A673 (cell line): ENCODE measurements around the gene FGF18. TPM values are rescaled to one million over a fixed set of nuclear protein-coding genes. Genes with fewer than 3 reads are reported as not detected.

Experiments
- BruUV-seq: library from RNA; stranded (reverse); fragments of 400-500 nt; replicated peaks from 2 replicates; lab custom pipeline; 2021; lab: Mats Ljungman, UMichigan
- CTCF ChIA-PET: fragments of 300-600 bp; sonication (Branson Sonifier 250); formaldehyde crosslinking; loops from one replicate; lab custom pipeline; 2022; ENCODE audit warnings: antibody characterized with exemption; lab: Charles Lee
- POLR2A ChIA-PET: fragments of 300-600 bp; sonication (Branson Sonifier 250); formaldehyde crosslinking; loops from one replicate; lab custom pipeline; 2022; ENCODE audit warnings: antibody characterized with exemption; ENCODE audit not compliant: low non-redundant PET; lab: Charles Lee
- DNase-seq: peaks from one replicate; pipeline ENCODE4 v3.0.0-alpha.2; 2015; ENCODE audit warnings: low spot score
- H3K27ac ChIP-seq: fragments of 200-600 bp; sonication (generic); 2 replicates; pipeline ENCODE4 v1.5.1; 2016; ENCODE audit warnings: mixed run types, low read depth, mild to moderate bottlenecking, mixed read lengths, antibody characterized with exemption, low read length; ENCODE audit not compliant: poor library complexity, severe bottlenecking
- H3K27me3 ChIP-seq: fragments of 200-600 bp; sonication (generic); replicated peaks from 2 replicates; pipeline ENCODE4 v1.6.1; 2017; ENCODE audit warnings: mixed run types, low read depth, mild to moderate bottlenecking, mixed read lengths, antibody characterized with exemption, low read length; ENCODE audit not compliant: insufficient read depth, poor library complexity
- H3K36me3 ChIP-seq: fragments of 200-600 bp; sonication (generic); 2 replicates; pipeline ENCODE4 v1.6.1; 2016; ENCODE audit warnings: mixed run types, mild to moderate bottlenecking, mixed read lengths, antibody characterized with exemption, low read length; ENCODE audit not compliant: insufficient read depth, poor library complexity, severe bottlenecking
- H3K4me1 ChIP-seq: fragments of 200-600 bp; sonication (generic); 2 replicates; pipeline ENCODE4 v1.6.1; 2017; ENCODE audit warnings: mixed run types, mild to moderate bottlenecking, mixed read lengths, antibody characterized with exemption, low read length; ENCODE audit not compliant: insufficient read depth, poor library complexity, severe bottlenecking
- H3K4me3 ChIP-seq: fragments of 200-600 bp; sonication (generic); 2 replicates; pipeline ENCODE4 v1.5.1; 2016; ENCODE audit warnings: low read depth, mixed run types, mild to moderate bottlenecking, mixed read lengths, low read length; ENCODE audit not compliant: poor library complexity, severe bottlenecking
- H3K9me3 ChIP-seq: fragments of 200-600 bp; sonication (generic); 2 replicates; pipeline ENCODE4 v1.6.1; 2016; ENCODE audit warnings: mixed run types, low read depth, mild to moderate bottlenecking, mixed read lengths, antibody characterized with exemption, low read length; ENCODE audit not compliant: poor library complexity, severe bottlenecking
- EZH2 ChIP-seq: fragments of 200-600 bp; sonication (generic); IDR thresholded peaks from 2 replicates; pipeline ENCODE4 v1.6.1; 2017; ENCODE audit warnings: borderline replicate concordance, low read depth, mild to moderate bottlenecking, mixed read lengths, antibody characterized with exemption, low read length; ENCODE audit not compliant: poor library complexity, severe bottlenecking
- intact Hi-C: fragments of 100-400 bp; cut with micrococcal nuclease; formaldehyde crosslinking; loops from one replicate; pipeline ENCODE4 v1.10.0; 2022; ENCODE audit not compliant: unreplicated experiment
- total RNA-seq: library from RNA; stranded (reverse); gene quantifications from 2 replicates; pipeline ENCODE4 v1.2.3, GENCODE V29; 2021
- TF ChIP-seq, protein P1 (sequence below): fragments of 300-800, 200-600 bp; sonication (generic); conservative IDR thresholded peaks from 2 replicates; pipeline ENCODE4 v1.5.1; 2017; ENCODE audit warnings: low read depth, mild to moderate bottlenecking, antibody characterized with exemption, low read length, moderate library complexity, mixed read lengths

Gene FGF18
- total RNA-seq, 1 experiment from 2014 or later, result 1.3 TPM

- H3K4me1 ChIP-seq, result peaks cover 16% of the 10 kb centered on the region
- H3K27me3 ChIP-seq, result no peaks in the 10 kb centered on the region
- no peak overlapping the region for H3K4me3 ChIP-seq
- ChIA-PET POLR2A (no interaction called here), CTCF (no interaction called here)
- TF ChIP-seq, protein P1, sequence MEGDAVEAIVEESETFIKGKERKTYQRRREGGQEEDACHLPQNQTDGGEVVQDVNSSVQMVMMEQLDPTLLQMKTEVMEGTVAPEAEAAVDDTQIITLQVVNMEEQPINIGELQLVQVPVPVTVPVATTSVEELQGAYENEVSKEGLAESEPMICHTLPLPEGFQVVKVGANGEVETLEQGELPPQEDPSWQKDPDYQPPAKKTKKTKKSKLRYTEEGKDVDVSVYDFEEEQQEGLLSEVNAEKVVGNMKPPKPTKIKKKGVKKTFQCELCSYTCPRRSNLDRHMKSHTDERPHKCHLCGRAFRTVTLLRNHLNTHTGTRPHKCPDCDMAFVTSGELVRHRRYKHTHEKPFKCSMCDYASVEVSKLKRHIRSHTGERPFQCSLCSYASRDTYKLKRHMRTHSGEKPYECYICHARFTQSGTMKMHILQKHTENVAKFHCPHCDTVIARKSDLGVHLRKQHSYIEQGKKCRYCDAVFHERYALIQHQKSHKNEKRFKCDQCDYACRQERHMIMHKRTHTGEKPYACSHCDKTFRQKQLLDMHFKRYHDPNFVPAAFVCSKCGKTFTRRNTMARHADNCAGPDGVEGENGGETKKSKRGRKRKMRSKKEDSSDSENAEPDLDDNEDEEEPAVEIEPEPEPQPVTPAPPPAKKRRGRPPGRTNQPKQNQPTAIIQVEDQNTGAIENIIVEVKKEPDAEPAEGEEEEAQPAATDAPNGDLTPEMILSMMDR, result no peak
- TF ChIP-seq EZH2, result no peak
- no TSS peak for BruUV-seq
- intact Hi-C loops, result loop anchor here (5.0 kb wide), 1 partner anchor 43 kb away; no protein-coding TSS in a partner anchor
- no peaks in the 10 kb centered on the region for H3K36me3 ChIP-seq
- peak overlapping the region; percentile 79 for H3K27ac ChIP-seq
- H3K9me3 ChIP-seq, result no peaks in the 10 kb centered on the region
- DNase-seq, result no peak
Measured at GRCh38 chr5:171493646-171494393, 74.4 kb downstream of the FGF18 start.

DNA sequence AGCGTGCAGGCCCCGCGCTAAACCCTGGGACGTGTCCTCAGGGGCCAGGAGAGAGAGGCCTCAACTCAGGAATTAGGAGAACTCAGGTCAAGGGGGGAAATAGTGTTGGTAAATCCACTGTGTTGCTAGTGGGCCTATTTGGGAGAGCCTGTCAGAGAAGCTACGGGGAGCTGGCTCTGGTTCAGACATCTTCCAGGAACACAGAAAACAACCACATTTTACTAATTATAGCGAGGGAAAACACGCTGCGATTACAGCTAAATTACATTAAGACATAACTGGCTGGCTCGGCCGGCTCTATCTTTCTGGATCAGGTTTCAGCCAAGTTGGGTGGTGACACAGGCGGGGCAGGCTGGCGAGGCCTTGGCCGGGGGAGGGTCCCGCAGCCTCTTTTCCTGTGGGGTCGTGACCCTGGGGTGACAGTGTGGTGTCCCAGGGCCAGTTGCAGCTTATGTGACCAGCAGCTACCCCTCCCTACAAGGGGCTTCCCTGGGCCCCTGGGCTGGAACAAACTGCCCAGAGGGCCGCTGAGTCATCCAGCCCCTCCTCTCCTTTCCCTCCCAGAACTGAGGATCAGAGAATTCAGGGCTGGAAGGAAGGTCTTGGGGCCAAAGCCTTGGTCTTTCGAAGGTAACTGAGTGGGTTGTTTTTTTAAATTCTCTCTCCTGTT, 75.1 kb downstream of the FGF18 start:
- Histone ChIP-seq H3K36me3 (no peaks in the 10 kb centered on the region), H3K4me1 (peaks cover 16% of the 10 kb centered on the region), H3K27ac (peak overlapping the region; percentile 79), H3K9me3 (no peaks in the 10 kb centered on the region), H3K4me3 (no peak overlapping the region), H3K27me3 (no peaks in the 10 kb centered on the region)
- ChIA-PET CTCF (no interaction called here), POLR2A (no interaction called here)
- no peak for TF ChIP-seq EZH2
- TF ChIP-seq, protein P1, result no peak
- BruUV-seq, result no TSS peak
- DNase-seq, result peak; percentile 79
- intact Hi-C loops, result loop anchor here (5.0 kb wide), 1 partner anchor 43 kb away; no protein-coding TSS in a partner anchor

GRCh38 chr5:171495122-171495700, 75.8 kb downstream of the FGF18 start:
- POLR2A ChIA-PET, result no interaction called here
- intact Hi-C loops, result no loop called here
- Histone ChIP-seq H3K4me3 (no peak overlapping the region), H3K9me3 (no peaks in the 10 kb centered on the region), H3K4me1 (peaks cover 16% of the 10 kb centered on the region), H3K27ac (peak overlapping the region; percentile 79), H3K36me3 (no peaks in the 10 kb centered on the region), H3K27me3 (no peaks in the 10 kb centered on the region)
- no TSS peak for BruUV-seq
- DNase-seq, result peak; percentile 64
- CTCF ChIA-PET, result no interaction called here
- TF ChIP-seq, protein P1, result no peak
- no peak for TF ChIP-seq EZH2
